ENCODE results near the gene GOLGA6L7.
"Not testable (repeated sequence)": the region's sequence is repeated elsewhere in the genome, so short reads cannot be mapped to it uniquely, and the experiment has no call there.

Gene GOLGA6L7

GRCh38 chr15:28848521-28848920 is at the start of gene GOLGA6L7:
GOLGA6L7 (minus strand) TSS chr15:28848644; CDS start chr15:28848549, 95 bp downstream.
- DNase-seq (ENCODE audit: low read depth); H3K4me3 ChIP-seq (ENCODE audit: low read depth, low read length): not testable (repeated sequence)

- DNase-seq (ENCODE audit: low read depth), result no peak
- H3K4me3 ChIP-seq (ENCODE audit: low read depth, low read length), result no peak overlapping the region
- no peak for TF ChIP-seq CTCF (IDR thresholded peaks at IDR 0.05; ENCODE audit: control insufficient read depth, extremely low read depth, insufficient read depth)
Observed at GRCh38 chr15:28897861-28898585, 49.6 kb upstream of the GOLGA6L7 start.

GRCh38 chr15:28896951-28897350 is 48.5 kb upstream of the GOLGA6L7 start:
- TF ChIP-seq CTCF (IDR thresholded peaks at IDR 0.05; ENCODE audit: control insufficient read depth, extremely low read depth, insufficient read depth), result no peak
- no peak for DNase-seq (ENCODE audit: low read depth)
- H3K4me3 ChIP-seq (ENCODE audit: low read depth, low read length), result no peak overlapping the region

GRCh38 chr15:28895566-28895965 is 47.1 kb upstream of the GOLGA6L7 start:
- DNase-seq (ENCODE audit: low read depth), result no peak
- no peak for TF ChIP-seq CTCF (IDR thresholded peaks at IDR 0.05; ENCODE audit: control insufficient read depth, extremely low read depth, insufficient read depth)
- no peak overlapping the region for H3K4me3 ChIP-seq (ENCODE audit: low read depth, low read length)

- no peak for TF ChIP-seq CTCF (IDR thresholded peaks at IDR 0.05; ENCODE audit: control insufficient read depth, extremely low read depth, insufficient read depth)
- H3K4me3 ChIP-seq (ENCODE audit: low read depth, low read length), result no peak overlapping the region
- no peak for DNase-seq (ENCODE audit: low read depth)
Observed at GRCh38 chr15:28895146-28895545, 46.7 kb upstream of the GOLGA6L7 start.

- TF ChIP-seq CTCF (IDR thresholded peaks at IDR 0.05; ENCODE audit: control insufficient read depth, extremely low read depth, insufficient read depth), result no peak
Observed at GRCh38 chr15:28894631-28895030, 46.2 kb upstream of the GOLGA6L7 start.

GRCh38 chr15:28892789-28893610 is 44.6 kb upstream of the GOLGA6L7 start:
- no peak overlapping the region for H3K4me3 ChIP-seq (ENCODE audit: low read depth, low read length)
- no peak for TF ChIP-seq CTCF (IDR thresholded peaks at IDR 0.05; ENCODE audit: control insufficient read depth, extremely low read depth, insufficient read depth)
- DNase-seq (ENCODE audit: low read depth), result no peak

More at GRCh38 chr15:28894631-28895030, 46.2 kb upstream of the GOLGA6L7 start:
- no peak overlapping the region for H3K4me3 ChIP-seq (ENCODE audit: low read depth, low read length)
- no peak for DNase-seq (ENCODE audit: low read depth)

Data from LNCaP clone FGC (cell line).